ENCODE measurements around the gene TAMALIN. TPM values are rescaled to one million over a fixed set of nuclear protein-coding genes. Genes with fewer than 3 reads are reported as not detected.

TAMALIN gene
- total RNA-seq, 4 donors from 2014 or later = 1.7 to 10.7 (median 3.6) TPM

DNA sequence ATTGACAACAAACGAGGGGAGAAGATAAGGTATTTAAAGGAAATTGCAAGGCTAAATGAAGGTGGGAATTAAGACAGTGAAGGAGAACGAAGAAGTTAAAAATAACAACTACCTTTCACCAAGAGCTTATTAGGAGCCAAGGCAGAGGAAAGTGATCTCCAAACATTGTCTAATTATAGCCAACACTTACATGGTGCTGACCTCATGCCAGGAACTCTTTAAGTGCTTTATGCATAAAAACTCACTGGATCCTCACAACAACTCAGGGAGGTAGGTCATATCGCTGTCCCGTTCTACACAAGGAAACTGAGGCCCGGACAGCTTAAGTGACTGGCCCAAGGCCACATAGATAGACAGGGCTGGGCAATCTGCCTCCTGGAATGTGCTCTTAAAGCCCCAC lies 19.5 kb downstream of the TAMALIN start:
- Histone ChIP-seq H3K9me3 (no peaks in the 10 kb centered on the region), H3K27ac (peak overlapping the region in 3 of 4 donors; percentile 74 to 89 (median 82)), H3K36me3 (no peaks in the 10 kb centered on the region), H3K27me3 (peaks cover 0 to 15% (median 0%) of the 10 kb centered on the region in 4 donors), H3K4me3 (no peak overlapping the region), H3K4me1 (peaks cover 20 to 39% (median 23%) of the 10 kb centered on the region in 3 donors)
- TF ChIP-seq CTCF (IDR thresholded peaks at IDR 0.05) (no peak), POLR2A (IDR thresholded peaks at IDR 0.05) (no peak)
- intact Hi-C loops (cut with DNase I) = loop anchor here (5.0 kb wide), 1 partner anchor 56 kb away; no protein-coding TSS in a partner anchor
- DNase-seq = no peak
- WGBS, 2 donors = 44 to 50% methylated on average over 5 of the region's 5 CpGs

DNA sequence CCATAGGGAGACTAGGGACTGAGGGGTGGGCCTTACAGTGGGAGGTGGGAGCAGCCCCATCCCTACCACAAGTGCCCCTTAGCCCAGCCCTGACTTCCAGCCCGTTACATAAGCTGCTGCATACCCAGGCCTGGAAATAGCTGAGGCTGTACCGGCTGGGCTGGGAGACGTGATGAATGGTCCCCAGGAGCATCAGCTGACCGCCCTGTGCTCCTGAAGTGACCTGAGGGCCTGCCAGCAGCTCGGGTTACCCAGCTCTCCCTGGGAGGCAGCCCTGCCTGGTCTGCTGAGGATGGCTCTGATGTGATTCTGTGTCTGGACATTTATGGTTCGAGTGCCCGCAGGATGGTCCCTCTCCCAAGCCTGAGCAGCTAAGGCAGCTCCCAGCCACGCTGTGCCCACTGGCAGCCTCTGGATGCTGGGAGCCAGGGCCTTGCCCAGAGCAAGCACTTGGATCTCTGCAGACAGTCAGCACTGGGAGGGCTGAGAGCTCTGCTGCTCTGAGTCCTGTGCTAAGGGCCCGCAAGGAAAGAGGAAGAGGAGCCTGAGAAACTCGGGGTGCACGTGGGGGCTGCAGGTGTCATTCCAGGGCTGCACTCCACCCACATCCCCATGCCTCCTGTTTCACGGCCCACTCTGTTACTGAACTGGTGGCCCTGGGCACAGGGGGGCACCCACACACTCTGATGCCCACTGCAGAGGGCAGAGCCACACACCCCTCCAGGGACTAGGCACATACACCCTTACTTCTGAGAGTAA lies 20.5 kb downstream of the TAMALIN start:
- peaks cover 23 to 44% (median 24%) of the 10 kb centered on the region in 3 donors for H3K4me1 ChIP-seq
- H3K27me3 ChIP-seq = peaks cover 0 to 13% (median 0%) of the 10 kb centered on the region in 4 donors
- intact Hi-C loops (cut with DNase I) = loop anchor here (5.0 kb wide), 1 partner anchor 55 kb away; no protein-coding TSS in a partner anchor
- H3K4me3 ChIP-seq = no peak overlapping the region
- H3K27ac ChIP-seq = peak overlapping the region in 2 of 4 donors; percentile 82 to 89
- no peak for TF ChIP-seq CTCF (IDR thresholded peaks at IDR 0.05)
- TF ChIP-seq POLR2A (IDR thresholded peaks at IDR 0.05) = no peak
- 60 to 70% methylated on average over 1 to 2 of the region's 12 CpGs for WGBS, 2 donors
- no peaks in the 10 kb centered on the region for H3K36me3 ChIP-seq
- DNase-seq = no peak
- H3K9me3 ChIP-seq = no peaks in the 10 kb centered on the region

- H3K9me3 ChIP-seq = no peaks in the 10 kb centered on the region
- no peak for DNase-seq
- WGBS, 2 donors = 33 to 43% methylated on average over 1 to 3 of the region's 4 CpGs
- H3K27ac ChIP-seq = no peak overlapping the region
- no peak overlapping the region for H3K4me3 ChIP-seq
- H3K27me3 ChIP-seq = peaks cover 0 to 3% (median 0%) of the 10 kb centered on the region in 4 donors
- intact Hi-C loops (cut with DNase I) = loop anchor here (5.0 kb wide), 1 partner anchor 53 kb away; no protein-coding TSS in a partner anchor
- H3K36me3 ChIP-seq = no peaks in the 10 kb centered on the region
- peaks cover 9 to 39% (median 26%) of the 10 kb centered on the region in 3 donors for H3K4me1 ChIP-seq
- TF ChIP-seq CTCF (IDR thresholded peaks at IDR 0.05) (no peak), POLR2A (IDR thresholded peaks at IDR 0.05) (no peak)
These were observed 22.9 kb downstream of the TAMALIN start for GRCh38 chr12:52029685-52030084.

- Histone ChIP-seq H3K36me3 (no peaks in the 10 kb centered on the region), H3K4me3 (peak overlapping the region in 3 of 4 donors; percentile 38 to 63 (median 41)), H3K4me1 (peaks cover 8 to 38% (median 21%) of the 10 kb centered on the region in 3 donors), H3K27me3 (peaks cover 0 to 15% (median 0%) of the 10 kb centered on the region in 4 donors), H3K27ac (peak overlapping the region; percentile 71 to 94 (median 87)), H3K9me3 (no peaks in the 10 kb centered on the region)
- WGBS, 2 donors = 4% methylated on average over 5 of the region's 5 CpGs
- intact Hi-C loops (cut with DNase I) = no loop called here
- TF ChIP-seq CTCF (IDR thresholded peaks at IDR 0.05) (no peak), POLR2A (IDR thresholded peaks at IDR 0.05) (no peak)
- DNase-seq = no peak
These were observed 25.7 kb downstream of the TAMALIN start for GRCh38 chr12:52032446-52032803.

GRCh38 chr12:52032804-52033445 lies 26.2 kb downstream of the TAMALIN start:
- H3K27me3 ChIP-seq = peaks cover 0 to 20% (median 0%) of the 10 kb centered on the region in 4 donors
- no peaks in the 10 kb centered on the region for H3K36me3 ChIP-seq
- intact Hi-C loops (cut with DNase I) = no loop called here
- peak overlapping the region; percentile 71 to 94 (median 87) for H3K27ac ChIP-seq
- no peaks in the 10 kb centered on the region for H3K9me3 ChIP-seq
- DNase-seq = peak; percentile 65
- peak overlapping the region; percentile 7 to 63 (median 40) for H3K4me3 ChIP-seq
- WGBS, 2 donors = 0 to 2% methylated on average over 11 to 12 of the region's 48 CpGs
- peaks cover 12 to 43% (median 26%) of the 10 kb centered on the region in 3 donors for H3K4me1 ChIP-seq
- peak in 3 of 4 donors; percentile 21 to 75 (median 23) for TF ChIP-seq POLR2A (IDR thresholded peaks at IDR 0.05)
- TF ChIP-seq CTCF (IDR thresholded peaks at IDR 0.05) = peak in 1 of 6 experiments; percentile 4

Measured in esophagus squamous epithelium (tissue), 5 donors.